ENCODE results near the gene SHBG. TPM values are rescaled to one million over a fixed set of nuclear protein-coding genes. Genes with fewer than 3 reads are reported as not detected.
A peak's percentile ranks its signal among the peaks of the same experiment; 100 is the strongest.
"Not testable (repeated sequence)": the region's sequence is repeated elsewhere in the genome, so short reads cannot be mapped to it uniquely, and the experiment has no call there.

The SHBG gene
- polyA plus RNA-seq, 1 donor from 2014 or later, result not detected

DNA sequence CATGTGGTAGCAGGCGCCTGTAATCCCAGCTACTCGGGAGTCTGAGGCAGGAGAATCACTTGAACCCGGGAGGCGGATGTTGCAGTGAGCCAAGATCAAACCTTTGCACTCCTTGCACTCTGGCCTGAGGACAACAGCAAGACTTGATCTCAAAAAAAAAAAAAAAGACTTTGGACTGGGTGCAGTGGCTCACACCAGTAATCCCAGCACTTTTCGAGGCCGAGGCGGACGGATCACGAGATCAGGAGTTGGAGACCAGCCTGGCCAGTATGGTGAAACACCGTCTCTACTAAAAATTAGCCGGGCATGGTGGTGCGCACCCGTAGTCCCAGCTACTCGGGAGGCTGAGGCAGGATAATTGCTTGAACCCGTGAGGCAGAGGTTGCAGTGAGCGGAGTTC lies 4.2 kb upstream of the SHBG start:
- H3K4me1 Mint-ChIP-seq, result peaks cover 3 to 10% (median 5%) of the 10 kb centered on the region in 3 donors
- not testable (repeated sequence) for H3K27me3 Mint-ChIP-seq, H3K36me3 Mint-ChIP-seq, H3K9me3 Mint-ChIP-seq
- H3K4me3 Mint-ChIP-seq, result peak overlapping the region in 3 of 4 donors; percentile 21 to 95 (median 86)
- peak overlapping the region in 1 of 3 donors; percentile 46 for H3K27ac Mint-ChIP-seq

DNA sequence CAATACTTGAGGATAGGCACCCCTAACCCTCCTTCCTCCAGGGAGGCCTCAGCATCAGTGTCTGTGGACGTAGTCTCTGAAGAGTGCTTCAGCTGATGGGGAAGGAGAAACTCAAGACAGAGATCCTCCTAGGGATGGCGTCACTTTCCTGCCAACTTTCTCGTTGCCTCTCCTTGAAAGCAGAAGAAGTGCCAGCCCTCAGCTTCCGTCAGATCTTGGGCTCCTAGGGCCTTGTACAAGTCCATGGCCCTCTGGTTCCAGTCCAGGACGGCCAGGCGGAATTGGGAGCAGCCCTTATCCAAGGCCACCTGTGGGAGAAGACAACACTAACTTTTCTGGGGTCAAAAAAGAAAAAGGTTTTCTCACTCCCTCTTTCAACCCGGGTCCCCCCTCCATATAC lies 3.6 kb upstream of the SHBG start:
- Mint-ChIP-seq H3K4me1 (peaks cover 3 to 10% (median 5%) of the 10 kb centered on the region in 3 donors), H3K27me3 (no peaks in the 10 kb centered on the region), H3K9me3 (no peaks in the 10 kb centered on the region), H3K4me3 (peak overlapping the region; percentile 91 to 96 (median 94)), H3K36me3 (no peaks in the 10 kb centered on the region), H3K27ac (peak overlapping the region in 1 of 3 donors; percentile 46)

DNA sequence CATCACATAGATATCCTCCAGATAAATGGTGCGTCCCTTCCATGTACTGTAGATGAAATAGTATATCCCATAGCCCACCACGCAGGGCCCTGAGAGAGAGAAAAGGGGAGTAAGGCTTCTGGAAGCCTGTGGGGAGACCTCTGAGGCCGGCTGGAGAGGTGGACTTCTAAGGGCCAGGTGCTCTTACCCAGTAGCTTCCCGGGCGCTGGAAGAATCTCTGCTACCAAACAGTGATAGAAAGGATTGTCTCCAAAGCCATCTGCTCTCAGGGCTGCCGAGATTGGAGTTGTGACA lies 3.0 kb upstream of the SHBG start:
- H3K4me1 Mint-ChIP-seq, result peaks cover 3 to 10% (median 5%) of the 10 kb centered on the region in 3 donors
- H3K4me3 Mint-ChIP-seq, result peak overlapping the region; percentile 91 to 96 (median 94)
- peak overlapping the region in 2 of 3 donors; percentile 78 to 89 for H3K27ac Mint-ChIP-seq
- H3K27me3 Mint-ChIP-seq, result no peaks in the 10 kb centered on the region
- no peaks in the 10 kb centered on the region for H3K9me3 Mint-ChIP-seq
- H3K36me3 Mint-ChIP-seq, result no peaks in the 10 kb centered on the region

DNA sequence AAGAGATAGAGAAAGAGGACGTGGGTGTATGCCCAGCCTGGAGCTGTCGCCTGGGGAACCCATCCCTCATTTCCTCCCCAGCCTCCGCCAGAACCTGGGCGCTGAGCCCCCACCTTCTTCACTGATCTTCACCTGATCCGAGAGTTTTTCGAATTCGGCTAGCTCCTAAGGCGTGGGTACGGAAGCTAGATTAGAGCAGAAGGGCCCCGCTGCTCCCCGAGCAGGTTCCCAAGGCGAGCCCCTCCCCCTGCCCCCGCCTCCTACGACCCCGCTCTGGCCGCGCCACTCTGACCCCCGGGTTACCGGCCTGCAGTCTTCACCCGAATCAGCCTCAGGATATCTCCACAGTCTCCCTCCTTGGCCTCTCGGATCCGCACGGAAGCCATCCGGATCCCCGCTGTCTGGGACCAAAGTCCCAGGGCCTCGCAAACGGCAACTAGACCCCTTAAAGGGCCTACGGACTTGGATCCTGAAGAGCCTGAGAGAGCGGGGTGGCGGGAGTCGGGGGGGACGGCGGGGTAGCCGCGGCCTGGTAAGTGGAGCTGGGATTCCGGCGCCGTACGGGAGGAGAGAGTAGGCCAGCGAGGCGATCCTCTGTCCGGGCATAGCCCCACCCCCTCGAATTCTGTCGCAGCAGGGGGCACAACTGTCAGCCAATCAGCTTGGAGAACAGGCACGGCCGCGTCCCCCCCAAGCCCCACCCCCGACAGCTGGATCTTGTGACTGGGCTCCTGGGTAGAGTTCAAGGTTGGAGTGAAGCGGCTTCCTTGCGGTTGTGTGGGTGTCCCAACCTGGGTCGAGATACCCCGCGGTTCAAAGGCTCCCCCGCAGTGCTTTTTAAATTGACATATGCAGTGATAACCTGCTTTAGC lies 2.4 kb upstream of the SHBG start, which contains the start of gene SAT2:
Gene SAT2 (minus strand): TSS at position 572 of the 872 bp plus-strand sequence. CDS start 186 bp downstream, at position 386.
- Mint-ChIP-seq H3K4me1 (peaks cover 3 to 12% (median 5%) of the 10 kb centered on the region in 3 donors), H3K27ac (peak within 1 kb of the TSS; percentile 84 to 99 (median 89)), H3K27me3 (no peaks in the 10 kb centered on the region), H3K36me3 (no peaks in the 10 kb centered on the region), H3K4me3 (peak within 1 kb of the TSS; percentile 91 to 96 (median 94)), H3K9me3 (no peaks in the 10 kb centered on the region)

DNA sequence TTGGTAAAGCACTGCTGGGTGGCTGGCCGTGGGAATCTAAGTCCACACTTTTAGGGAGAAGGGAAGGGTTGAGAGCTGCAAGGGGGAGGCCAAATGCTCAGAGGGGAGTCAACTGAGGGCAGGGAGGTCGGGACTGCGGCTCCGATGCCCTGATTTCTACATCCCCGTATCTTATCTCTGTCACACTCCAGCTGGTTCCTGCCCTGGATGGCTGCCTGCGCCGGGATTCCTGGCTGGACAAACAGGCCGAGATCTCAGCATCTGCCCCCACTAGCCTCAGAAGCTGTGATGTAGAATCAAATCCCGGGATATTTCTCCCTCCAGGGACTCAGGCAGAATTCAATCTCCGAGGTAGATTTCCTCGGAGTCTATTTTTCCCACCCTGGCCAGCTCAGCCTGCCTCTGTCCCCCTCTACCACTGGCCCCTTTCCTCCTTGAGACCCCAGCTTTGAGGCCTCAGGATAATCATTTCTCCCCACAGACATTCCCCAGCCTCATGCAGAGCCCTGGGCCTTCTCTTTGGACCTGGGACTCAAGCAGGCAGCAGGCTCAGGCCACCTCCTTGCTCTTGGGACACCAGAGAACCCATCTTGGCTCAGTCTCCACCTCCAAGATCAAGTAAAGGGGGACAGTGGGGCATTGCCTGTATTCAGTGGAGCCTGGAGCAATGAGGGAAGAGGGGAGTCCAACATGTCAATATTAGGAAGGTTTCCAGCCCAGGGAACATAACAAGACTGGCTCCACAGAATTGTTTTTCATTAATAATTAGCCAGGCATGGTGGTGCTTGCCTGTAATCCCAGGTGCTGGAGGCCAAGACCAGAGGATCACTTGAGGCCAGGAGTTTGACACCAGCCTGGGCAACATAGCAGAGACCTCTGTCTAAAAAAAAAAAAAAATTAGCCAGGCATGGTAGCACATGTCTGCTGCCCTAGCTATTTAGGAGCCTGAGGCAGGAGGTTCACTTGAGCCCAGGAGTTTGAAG lies 1.8 kb downstream of the SHBG start:
- H3K9me3 Mint-ChIP-seq, result no peaks in the 10 kb centered on the region
- H3K4me3 Mint-ChIP-seq, result peak overlapping the region in 2 of 4 donors; percentile 17 to 51
- no peaks in the 10 kb centered on the region for H3K36me3 Mint-ChIP-seq
- peaks cover 3% of the 10 kb centered on the region for H3K27me3 Mint-ChIP-seq
- H3K4me1 Mint-ChIP-seq, result peaks cover 3 to 6% (median 5%) of the 10 kb centered on the region in 3 donors
- no peak overlapping the region for H3K27ac Mint-ChIP-seq

DNA sequence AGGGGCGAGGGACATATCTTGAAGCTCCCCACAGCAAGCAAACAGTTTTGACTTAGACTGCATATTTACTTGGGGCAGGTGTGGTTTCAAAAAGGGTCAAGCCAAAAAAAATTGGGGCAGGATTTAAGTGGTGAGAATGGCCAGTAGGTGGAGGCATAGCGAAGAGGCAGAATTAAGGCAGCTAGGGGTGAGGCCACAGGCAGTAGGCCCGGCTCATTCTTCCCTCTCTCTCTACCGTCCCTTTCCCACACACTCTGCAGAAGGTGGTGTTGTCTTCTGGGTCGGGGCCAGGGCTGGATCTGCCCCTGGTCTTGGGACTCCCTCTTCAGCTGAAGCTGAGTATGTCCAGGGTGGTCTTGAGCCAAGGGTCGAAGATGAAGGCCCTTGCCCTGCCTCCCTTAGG lies 2.6 kb downstream of the SHBG start:
- Mint-ChIP-seq H3K27me3 (peaks cover 3% of the 10 kb centered on the region), H3K4me3 (peak overlapping the region in 2 of 4 donors; percentile 17 to 51), H3K4me1 (peaks cover 2 to 3% (median 3%) of the 10 kb centered on the region in 3 donors), H3K36me3 (no peaks in the 10 kb centered on the region), H3K27ac (no peak overlapping the region), H3K9me3 (no peaks in the 10 kb centered on the region)

DNA sequence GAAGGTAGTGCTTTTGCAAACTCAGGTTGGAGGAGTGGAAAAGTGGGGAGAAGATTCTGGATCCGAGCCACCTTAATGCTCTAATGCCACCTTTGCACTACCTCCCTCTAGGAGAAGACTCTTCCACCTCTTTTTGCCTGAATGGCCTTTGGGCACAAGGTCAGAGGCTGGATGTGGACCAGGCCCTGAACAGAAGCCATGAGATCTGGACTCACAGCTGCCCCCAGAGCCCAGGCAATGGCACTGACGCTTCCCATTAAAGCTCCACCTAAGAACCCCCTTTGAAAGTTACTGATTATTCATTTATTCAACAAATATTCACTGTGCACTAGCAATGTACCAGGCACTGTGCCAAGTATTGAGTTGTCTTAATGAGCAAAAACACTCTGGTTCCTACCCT lies 3.2 kb downstream of the SHBG start:
- Mint-ChIP-seq H3K36me3 (no peaks in the 10 kb centered on the region), H3K27ac (no peak overlapping the region), H3K9me3 (no peaks in the 10 kb centered on the region), H3K4me1 (peaks cover 0 to 2% (median 2%) of the 10 kb centered on the region in 3 donors), H3K27me3 (peaks cover 3% of the 10 kb centered on the region), H3K4me3 (no peak overlapping the region)

DNA sequence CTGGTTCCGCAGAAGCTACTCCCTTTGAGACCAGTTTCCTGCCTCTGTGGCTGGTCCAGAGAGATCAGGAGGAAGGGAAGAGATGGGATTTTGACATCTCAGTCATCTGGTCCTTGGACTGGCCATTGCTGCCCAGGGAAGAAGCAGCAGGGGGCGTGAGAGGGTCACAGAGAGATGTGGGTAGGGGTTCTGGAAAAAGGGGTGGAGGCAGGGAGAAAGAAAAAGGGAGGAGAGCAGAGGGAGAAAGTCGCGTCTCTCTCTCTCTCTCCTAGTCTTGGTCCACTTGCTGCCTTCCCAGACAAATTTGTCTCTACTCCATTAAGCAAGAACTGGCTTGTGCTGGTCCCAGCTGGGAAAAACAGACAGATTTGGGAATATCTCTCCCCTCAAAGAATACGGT lies 4.4 kb downstream of the SHBG start:
- Mint-ChIP-seq H3K4me1 (peaks cover 0 to 2% (median 0%) of the 10 kb centered on the region in 3 donors), H3K4me3 (no peak overlapping the region), H3K36me3 (no peaks in the 10 kb centered on the region), H3K9me3 (no peaks in the 10 kb centered on the region), H3K27ac (no peak overlapping the region), H3K27me3 (peaks cover 3% of the 10 kb centered on the region)

DNA sequence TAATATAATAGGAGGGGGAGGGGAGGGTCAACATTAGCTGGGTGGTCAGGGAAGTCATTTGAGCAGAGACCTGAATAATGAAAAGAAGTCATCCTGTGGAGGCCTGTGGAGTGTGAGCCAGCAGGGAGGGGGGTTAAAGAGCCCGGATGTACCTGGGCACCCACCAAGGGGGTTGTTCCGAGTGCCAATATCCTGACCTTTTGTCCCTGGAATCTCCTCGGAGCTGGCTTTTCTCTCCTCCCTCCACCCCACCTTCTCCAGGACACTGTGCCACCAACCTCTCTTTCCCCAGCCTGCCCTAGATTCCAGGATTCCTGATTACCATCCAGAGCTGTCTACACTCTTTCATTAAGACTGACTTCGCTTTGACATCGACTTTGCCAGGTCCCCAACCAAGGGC lies 6.2 kb downstream of the SHBG start:
- no peaks in the 10 kb centered on the region for H3K36me3 Mint-ChIP-seq
- H3K9me3 Mint-ChIP-seq, result no peaks in the 10 kb centered on the region
- H3K27ac Mint-ChIP-seq, result no peak overlapping the region
- peaks cover 3% of the 10 kb centered on the region for H3K27me3 Mint-ChIP-seq
- H3K4me3 Mint-ChIP-seq, result no peak overlapping the region
- H3K4me1 Mint-ChIP-seq, result peaks cover 0 to 2% (median 1%) of the 10 kb centered on the region in 3 donors

DNA sequence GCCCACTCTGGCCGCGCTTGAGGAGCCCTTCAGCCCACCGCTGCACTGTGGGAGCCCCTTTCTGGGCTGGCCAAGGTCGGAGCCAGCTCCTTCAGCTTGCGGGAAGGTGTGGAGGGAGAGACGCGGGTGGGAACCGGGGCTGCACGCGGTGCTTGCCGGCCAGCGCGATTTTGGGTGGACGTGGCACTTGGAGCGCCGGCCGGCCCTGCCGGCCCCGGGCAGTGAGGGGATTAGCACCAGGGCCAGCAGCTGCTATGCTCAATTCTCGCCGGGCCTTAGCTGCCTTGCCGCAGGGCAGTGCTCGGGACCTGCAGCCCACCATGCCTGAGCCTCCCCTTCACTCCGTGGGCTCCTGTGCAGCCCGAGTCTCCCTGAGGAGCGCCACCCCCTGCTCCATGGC lies 10.8 kb downstream of the SHBG start:
- no peak overlapping the region for H3K4me3 Mint-ChIP-seq
- H3K36me3 Mint-ChIP-seq, result no peaks in the 10 kb centered on the region
- no peaks in the 10 kb centered on the region for H3K9me3 Mint-ChIP-seq
- peaks cover 1 to 6% (median 6%) of the 10 kb centered on the region in 3 donors for H3K4me1 Mint-ChIP-seq
- no peaks in the 10 kb centered on the region for H3K27me3 Mint-ChIP-seq
- no peak overlapping the region for H3K27ac Mint-ChIP-seq

DNA sequence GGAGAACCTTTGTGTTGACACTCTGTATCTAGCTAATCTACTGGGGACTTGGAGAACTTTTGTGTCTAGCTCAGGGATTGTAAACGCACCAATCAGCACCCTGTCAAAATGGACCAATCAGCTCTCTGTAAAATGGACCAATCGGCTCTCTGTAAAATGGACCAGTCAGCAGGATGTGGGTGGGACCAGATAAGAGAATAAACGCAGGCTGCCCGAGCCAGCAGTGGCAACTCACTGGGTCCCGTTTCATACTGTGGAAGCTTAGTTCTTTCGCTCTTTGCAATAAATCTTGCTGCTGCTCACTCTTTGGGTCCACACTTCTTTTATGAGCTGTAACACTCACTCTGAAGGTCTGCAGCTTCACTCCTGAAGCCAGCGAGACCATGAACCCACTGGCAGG lies 11.7 kb downstream of the SHBG start:
- H3K4me1 Mint-ChIP-seq, H3K27ac Mint-ChIP-seq, H3K36me3 Mint-ChIP-seq, H3K9me3 Mint-ChIP-seq, H3K27me3 Mint-ChIP-seq: not testable (repeated sequence)
- peak overlapping the region in 1 of 4 donors; percentile 52 for H3K4me3 Mint-ChIP-seq

DNA sequence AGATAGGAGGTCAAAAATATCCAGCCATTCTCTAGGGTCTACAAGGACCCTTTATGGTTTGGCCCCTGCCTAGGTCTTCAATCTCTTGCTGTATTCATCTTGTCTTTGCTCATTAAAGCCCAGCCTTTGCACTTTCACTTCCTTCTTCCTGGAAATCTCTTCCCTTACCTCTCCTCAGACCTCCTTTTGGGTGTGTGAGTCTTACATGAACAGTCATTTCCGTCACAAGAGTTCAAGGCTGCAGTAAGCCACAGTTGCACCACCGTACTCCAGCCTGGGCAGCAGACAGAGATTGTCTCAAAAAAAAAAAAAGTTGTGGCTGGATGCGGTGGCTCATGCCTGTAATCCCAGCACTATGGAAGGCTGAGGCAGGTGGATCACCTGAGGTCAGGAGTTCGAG lies 14.8 kb downstream of the SHBG start:
- Mint-ChIP-seq H3K4me3 (peak overlapping the region in 2 of 4 donors; percentile 60 to 75), H3K36me3 (no peaks in the 10 kb centered on the region), H3K27me3 (peaks cover 15% of the 10 kb centered on the region), H3K27ac (no peak overlapping the region), H3K4me1 (peaks cover 1 to 8% (median 6%) of the 10 kb centered on the region in 3 donors), H3K9me3 (peaks cover 0 to 3% (median 0%) of the 10 kb centered on the region in 3 donors)

DNA sequence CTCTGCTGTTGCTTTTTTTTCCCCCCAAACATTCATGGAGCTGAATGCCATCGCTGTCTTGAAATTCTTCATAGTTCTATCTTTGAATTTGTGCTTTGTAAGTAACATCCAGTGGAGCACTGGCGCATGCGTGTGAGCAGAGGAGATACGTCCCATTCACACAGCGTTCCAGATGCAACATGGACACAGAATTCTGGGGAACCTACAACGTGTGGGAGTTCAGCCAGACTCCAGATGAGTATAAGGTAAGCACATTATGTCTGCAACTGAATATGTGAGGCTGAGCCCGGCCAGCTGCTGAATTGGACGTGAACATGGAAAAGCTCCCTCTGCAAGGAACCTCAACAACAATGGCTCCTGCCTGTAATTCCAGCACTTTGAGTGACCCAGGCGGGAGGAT lies 16.5 kb downstream of the SHBG start:
- Mint-ChIP-seq H3K4me1 (peaks cover 4 to 21% (median 16%) of the 10 kb centered on the region in 3 donors), H3K4me3 (peak overlapping the region in 1 of 4 donors; percentile 43), H3K27me3 (peaks cover 29% of the 10 kb centered on the region), H3K36me3 (no peaks in the 10 kb centered on the region), H3K27ac (no peak overlapping the region), H3K9me3 (peaks cover 0 to 3% (median 0%) of the 10 kb centered on the region in 3 donors)

DNA sequence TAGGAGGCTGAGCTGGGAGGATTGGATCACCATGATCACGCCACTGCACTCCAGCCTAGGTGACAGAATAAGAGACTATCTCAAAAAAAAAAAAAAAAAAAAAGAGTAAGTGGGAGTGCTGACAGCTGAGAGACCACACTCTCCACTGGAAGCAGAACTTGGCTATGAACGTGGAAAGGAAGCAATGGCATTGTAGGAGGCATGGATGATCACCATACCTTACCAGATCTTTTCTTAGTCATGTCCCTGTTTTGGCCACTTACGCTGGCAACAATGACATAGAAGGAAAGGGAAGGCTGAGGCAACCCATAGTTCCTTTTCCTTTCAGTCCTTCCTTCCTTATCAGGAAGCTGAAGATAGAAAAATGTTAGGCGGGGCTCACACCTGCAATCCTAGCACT lies 17.1 kb downstream of the SHBG start:
- Mint-ChIP-seq H3K4me1 (peaks cover 6 to 21% (median 16%) of the 10 kb centered on the region in 3 donors), H3K27ac (no peak overlapping the region), H3K36me3 (no peaks in the 10 kb centered on the region), H3K27me3 (peaks cover 29% of the 10 kb centered on the region), H3K4me3 (peak overlapping the region in 1 of 4 donors; percentile 45), H3K9me3 (peaks cover 0 to 3% (median 0%) of the 10 kb centered on the region in 3 donors)

All from IgD-negative memory B cell (primary cell).